CD4-positive, alpha-beta T cell treated with Interleukin-4 for 1 hour (primary cell): ENCODE results near the gene MPO.

ENCODE experiments used
- DNase-seq, 2 donors: peaks; one replicate each; pipeline ENCODE4 v3.0.0-alpha.2; 2020 to 2022

The MPO gene

DNA sequence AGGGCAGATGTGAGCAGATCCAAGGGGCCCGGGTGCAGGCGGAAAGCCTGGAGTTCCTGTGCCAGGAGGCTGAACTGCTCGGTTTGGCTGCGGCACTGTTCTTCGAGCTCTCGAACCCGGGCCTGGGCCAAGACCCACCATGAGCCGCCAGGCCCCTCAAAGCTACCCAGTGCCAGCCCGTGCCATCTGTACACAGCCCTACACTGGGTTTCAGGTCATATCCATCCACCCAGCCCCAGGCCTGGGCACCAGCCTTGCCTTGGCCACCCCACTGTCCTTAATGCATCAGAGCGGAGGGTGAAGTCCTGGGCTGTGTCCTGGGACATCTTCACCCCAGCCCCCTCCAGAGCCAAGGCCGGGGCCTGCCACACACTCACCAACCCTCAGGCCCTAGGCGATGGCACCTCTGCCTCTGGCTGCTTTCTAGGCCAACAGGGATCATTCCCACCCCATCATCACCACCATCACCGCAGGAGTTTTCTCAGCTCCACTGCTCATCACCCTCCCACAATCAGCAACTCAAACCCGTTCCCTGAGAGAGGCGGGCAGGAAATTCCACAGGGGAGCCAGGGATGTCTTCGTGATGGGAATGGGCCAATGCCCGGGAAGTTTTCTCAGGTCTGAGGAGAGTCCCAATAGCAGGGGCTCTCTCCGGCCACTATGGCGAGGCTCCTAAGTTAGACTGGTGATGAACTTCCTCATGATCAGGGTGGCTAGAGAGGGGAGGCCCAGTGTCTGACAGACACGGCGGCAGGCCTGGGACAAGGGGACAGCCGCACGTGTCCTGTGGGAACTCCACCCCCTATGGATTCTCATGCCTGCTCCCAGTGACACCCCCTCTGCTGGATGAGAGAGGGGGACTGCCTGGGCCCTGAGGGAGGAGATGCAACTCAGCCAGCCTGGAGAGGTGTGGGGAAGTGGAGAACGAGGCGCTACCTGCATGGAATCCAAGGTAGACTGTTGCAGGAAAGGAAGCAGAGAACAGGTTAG, 38.7 kb upstream of the MPO start:
- DNase-seq = no peak

DNA sequence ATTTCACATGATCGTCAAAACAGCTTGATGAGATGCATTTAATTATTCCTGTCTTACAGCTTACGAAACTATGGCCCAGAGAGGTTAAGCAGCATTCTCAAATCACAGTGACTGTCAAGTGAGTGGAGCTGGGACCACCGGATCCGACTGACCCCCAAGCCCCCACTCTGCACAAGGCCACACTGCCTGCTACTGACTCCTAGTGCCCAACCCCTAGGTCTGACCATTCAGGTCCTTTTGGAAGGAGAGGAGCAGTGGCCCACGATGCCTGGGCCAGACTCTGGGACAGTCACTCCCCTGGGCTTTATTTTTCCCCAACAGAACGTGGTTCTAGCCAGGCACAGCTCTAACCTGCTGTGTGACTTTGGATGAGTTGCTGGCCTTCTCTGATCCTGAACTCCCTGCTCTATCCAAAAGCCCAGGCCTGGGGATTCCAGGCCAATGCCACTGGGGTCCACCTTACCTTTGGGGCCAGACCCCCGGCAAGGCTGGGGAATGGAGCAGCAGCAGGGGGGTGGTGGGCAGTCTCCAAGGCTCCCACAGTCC, 38.0 kb upstream of the MPO start:
- DNase-seq = no peak

DNA sequence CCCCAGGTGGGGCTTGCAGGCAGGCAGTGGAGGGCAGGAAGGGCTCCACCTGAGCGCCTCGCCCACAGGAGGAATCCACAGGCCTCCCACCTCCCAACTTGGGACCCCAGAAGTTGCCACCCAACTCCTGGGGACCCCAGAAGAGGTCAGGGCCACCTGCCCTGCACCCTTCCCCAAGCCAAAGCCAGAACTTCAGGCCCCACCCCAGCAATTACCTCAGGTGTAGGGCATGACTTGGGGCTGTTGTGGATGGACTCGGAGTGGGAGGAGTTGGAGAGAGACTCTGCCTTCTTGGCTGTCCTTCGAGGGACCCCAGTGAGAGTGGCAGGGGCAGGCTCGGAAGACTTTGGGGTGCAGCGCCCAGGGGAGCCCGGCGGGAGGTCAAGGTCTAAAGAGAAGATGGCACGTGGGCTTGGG, 37.3 kb upstream of the MPO start:
- DNase-seq = no peak

DNA sequence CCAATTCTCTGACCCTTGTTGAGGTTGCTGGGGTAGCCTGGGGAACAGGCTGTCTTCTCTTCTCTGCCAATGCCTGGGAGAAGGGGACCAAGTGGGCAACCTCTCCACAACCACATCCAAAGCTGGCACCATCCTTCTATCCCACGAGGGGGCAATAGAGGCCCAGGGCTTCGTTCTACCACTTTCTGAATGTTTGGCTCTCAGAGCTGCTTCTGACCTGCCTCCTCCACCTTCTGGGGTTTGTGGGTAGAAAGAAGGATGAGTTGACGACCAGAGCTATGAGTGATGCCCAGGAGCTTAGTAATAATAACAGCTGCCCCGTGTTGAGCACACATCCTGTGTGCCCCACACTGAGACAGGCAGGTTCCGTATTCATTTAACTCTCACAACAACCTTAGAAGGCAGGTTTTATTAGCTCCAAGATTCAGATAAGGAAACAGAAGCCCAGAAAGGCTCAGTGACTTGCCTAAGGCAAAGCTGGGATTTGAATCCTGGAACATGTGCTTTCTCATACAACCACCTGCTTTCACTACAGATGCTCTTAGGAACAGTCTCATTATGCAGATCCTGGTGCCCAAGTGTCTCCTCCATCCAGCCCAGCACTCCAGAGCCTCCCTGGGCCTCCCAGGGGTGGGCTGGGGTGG, 36.8 kb upstream of the MPO start:
- DNase-seq = peak; percentile 85 to 87

DNA sequence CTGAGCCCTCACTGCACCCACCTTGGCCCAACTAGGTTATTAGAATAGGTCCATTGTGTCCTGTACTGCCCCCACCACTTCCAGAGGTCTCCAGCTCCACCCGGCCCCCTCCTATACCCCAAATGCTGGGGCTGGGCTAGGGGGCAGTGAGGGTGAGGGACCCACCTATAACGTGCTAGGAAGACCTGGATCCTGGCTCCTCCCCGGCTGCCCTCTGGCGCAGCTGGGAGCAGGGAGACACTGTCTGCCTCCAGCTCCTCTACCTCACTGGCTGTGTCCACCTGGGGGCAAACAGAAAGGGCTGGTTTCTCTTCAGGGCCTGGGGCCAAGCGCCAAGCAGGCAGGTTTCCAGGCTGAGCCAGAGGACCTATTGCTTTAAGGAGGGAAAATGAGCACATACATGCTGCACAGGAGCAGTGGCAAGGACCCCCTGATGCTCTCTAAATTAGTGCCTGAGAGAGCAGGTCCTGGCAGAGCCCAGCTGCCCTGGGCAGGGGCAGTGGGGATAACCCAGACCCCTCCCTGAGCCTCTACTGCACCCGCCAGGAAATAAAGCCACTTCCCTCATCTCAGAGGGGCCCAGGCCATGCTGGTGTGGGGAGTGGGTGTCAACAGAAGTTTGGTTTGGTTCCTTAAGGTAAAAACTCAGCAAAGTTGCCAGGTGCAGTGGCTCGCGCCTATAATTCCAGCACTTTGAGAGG, 35.7 kb upstream of the MPO start:
- DNase-seq = peak in 1 of 2 donors; percentile 9

DNA sequence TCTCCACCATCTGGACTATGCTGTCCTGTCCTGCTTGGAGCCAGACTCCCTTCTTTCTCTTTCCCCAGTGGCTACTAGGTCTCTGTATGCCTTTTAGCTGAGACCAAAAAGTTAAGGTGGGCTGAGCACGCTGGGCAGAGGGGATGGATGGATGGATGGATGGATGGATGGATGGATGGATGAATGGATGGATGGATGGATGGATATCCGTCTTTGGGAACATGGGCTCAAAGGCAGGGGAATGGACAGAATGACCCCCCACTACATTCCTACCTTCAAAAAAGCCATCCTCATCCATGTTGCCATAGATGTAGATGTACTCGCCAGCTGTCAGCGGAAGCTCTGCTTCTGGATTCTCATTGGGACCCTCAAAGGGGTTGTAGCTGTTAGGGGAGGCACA, 35.0 kb upstream of the MPO start:
- DNase-seq = no peak

DNA sequence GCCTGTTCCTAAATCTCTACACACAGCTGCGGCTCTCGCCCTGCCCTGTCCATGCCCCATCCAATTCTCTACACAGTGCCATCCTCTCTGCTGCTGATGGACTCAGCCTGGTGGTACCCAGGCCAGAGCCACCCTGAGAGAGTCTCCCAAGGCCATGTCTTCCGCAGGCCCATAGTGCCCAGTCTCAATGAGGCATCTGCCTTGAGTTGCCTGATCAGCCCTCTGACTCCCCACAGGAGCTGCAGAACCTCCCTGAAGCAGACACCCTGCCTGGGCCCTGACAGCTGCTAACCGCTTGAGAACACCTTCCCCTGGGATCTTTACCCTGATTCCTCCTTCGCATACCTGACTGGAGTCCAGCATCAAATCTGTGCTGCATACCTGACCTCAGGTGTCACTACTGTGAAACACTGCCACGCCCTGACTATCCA, 34.6 kb upstream of the MPO start:
- peak in 1 of 2 donors; percentile 5 for DNase-seq

DNA sequence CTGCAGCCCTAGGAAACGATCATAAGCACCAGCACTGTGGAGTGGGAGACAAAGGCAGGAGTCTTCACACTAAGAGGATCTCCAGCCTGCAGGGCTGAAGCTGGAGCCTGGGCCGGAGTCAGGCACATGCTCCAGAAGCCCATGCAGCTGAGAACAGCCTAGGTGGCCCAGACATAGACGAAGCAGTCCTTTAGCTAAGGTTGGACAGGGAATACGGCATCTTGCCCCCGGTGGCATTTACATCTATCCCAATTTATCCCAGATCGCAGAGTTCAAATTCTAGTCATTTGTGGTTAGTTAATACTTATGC, 33.9 kb upstream of the MPO start:
- peak in 1 of 2 donors; percentile 6 for DNase-seq

DNA sequence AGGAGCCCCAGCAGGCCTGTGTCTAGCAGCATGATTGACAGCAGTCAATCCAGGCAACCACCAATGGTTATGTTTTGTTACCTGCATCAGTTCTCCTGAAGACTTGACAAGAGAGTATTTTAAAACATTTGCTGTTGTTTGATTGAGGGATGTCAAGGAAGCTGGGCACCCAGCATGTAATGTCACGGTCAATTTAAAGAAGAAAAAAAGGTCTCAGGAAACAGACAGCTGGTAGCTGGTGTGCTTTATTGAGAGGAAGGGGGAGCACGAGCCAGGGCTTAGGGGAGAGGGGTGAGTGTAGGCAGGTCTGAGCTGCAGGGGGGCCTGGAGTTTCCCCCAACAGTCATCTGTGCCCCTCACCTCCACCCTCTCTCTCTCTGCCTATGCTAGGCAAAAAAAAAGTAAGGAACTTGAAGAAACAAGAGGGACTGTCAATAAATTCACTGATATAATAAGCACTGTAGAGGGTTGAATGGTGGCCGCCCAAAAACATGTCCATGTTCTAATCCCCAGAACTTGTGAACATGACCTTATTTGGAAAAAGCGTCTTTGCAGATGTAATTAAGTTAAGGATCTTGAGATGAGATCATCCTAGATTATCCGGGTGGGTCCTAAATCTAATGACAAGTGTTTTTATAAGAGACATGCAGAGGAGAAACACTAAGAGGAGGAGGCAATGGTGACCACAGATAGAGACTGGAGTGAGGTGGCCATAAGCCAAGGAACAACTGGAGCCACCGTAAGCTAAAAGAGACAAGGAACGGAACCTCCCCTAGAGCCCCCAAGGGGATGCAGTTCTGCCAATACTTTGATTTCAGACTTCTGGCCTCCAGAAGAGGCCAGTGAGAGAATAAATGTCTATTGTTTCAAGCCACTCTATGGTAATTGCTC, 33.3 kb upstream of the MPO start:
- DNase-seq = no peak

DNA sequence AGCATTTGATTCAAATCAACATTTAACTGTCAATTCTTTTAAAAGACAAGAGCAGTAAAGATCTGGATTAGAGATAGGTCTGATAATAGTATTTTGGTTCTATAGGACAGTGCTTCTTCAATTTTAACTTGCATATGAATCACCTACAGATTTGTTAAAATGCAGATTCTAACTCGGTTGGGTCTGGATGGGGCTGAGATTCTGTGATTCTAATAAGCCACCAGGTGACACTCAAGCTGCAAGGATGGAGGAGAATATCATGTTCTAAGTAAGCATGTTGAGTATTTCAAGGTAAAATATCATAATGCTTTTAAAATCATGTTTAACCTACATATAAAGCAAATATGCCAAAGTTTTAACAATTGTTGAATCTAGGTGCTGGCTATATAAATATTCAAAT, 32.1 kb upstream of the MPO start:
- DNase-seq = no peak

DNA sequence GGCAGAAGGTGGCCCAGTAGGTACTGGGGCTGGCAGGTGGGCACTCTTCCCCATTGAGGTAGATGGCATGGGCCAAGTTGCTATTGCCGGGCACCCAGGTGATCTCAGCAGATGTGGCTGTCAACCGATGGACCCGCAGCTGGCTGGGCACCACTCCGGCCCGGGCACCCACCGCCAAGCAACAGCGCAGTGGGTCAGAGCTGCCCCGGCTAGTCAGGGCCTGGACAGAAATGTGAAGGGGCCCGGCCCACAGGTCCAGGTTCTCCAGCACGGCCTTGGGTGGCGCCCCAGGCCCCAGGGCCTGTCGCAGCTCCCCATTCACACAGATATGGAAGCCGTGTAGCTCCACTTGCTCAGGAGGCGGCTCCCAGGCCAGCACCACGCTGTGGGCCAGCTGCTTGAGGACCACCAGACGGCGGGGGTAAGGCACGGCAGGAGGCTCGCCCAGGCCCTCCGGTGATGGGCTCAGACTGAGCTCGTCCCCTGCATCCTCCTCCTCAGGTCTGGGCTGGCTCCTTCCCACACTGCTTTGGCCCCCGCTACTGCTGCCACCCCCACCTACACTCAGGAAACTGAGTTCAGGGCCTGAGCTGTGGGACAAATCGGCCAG, 31.4 kb upstream of the MPO start:
- DNase-seq = peak in 1 of 2 donors; percentile 8

DNA sequence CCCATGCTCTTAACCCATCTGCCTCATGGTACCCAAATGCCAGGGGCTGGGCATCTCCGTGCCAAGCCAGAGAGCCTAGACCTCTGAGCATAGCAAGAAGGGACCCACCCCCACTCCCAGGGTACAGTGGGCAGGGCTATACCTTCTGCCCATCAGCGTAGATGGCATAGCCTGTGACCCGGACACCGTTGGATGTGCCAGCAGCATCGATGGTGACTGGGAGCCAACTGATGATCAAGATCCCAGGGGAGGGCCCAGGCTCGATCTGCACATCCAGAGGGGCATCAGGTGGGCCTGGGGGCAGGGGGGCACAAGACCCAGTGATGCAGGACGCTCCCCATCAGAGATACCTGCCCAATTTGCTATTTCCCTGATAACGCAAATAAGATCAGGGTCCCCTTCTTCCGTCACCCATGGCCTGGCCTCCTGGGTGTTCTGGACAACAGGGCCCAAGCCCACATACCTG, 30.7 kb upstream of the MPO start:
- no peak for DNase-seq

DNA sequence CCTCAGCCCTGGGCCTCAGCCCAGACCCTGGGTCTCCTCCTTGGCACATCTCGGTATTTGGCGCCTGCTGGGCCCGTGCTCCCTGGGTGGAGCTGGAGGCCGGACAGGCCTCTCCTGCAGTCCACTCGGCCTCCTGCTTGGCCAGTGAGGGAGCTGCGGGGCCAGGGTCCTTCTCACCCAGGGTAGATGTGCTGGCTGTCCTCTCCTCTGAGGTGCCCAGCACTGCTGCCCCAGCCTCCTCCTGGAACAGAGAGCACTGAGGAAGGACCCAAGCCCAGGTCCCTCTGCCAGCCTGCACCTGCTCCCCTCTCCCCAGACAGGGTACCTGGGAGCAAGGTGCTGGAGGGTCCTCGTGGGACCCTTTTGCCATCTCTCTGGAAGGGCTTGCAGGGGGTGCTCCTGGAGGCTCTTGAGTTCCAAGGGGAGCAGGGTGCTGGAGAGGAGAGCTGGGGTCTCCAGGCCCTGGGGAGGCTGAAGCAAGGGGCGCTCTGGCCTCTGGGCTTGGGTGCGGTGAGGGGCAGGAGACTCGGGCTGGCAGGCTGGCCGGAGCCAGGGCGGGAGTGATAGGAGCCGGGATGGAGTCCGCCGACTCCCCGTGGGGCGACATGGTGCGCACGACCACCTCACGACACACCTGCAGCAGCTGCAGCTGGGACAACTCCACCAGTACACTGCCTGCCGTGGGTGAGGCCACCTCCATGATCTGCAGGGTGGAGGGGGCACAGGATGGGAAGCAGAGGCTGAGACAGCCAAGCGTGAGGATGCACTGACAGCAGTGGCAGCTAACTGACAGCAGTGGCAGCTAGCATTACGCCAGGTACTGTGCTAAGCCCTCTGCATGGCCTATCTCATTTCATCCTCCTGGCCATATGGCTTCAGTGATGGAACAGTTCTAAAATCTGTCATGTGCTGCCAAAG, 30.0 kb upstream of the MPO start:
- peak in 1 of 2 donors; percentile 8 for DNase-seq

DNA sequence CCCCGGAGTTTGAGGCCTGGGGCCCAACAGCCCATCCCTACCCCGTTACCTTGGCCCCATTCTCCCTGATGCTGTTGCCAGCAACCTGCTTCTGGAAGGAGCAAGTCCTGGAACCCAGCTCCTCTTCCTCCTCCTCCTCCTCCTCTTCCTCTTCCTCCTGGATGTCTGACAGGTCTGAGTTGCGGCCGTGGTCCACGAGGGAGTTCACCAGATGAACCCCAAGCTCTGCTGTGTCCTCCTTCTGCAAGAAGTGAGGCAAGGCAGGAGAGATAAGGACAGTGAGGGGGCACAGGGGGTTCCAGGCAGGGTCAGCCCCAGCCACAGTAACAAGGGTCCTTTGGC, 29.2 kb upstream of the MPO start:
- DNase-seq = no peak

DNA sequence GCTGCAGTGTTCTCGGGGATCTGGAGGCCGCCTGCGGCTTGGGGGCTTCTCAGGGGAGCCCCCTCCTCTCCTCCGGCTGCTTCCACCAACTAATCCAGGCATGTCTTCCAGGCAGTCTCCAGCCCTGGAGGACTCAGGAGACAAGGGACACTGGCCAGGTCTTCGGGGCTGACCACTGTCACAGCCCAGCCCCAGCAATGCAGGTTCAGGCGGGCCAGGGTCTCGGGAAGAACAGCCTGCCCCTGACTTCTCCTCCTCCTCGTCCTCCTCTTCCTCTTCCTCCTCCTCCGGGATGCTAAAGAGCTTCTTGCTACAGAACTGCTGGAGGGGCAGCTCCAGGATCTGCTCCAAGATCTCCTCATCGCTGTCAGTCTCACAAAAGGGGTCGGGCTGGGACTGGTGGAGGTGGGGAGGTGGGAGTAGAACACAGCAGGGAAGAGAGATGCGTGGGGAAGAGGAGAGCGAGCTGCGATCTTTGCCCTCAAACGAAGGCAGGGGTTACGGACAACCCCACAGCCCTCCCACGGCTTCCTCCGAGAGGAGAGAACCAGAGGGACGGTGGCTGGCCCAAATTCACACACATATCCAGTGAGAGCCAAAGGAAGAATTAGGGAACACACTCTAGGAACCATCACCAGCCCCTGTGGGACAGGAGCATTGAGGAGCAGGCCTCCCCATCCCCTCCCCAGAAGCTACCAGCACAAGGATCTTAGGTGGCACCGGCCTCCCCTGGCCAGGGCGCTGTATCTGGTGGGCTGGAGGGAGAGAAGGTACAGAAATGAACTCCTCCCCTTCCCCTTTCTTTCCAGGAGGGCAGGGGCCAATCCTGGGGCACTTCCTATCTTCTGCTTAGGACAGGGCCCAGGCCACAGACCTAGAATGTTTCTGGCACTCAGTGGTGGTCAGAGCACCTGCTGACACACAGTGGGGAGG, 28.5 kb upstream of the MPO start:
- peak in 1 of 2 donors; percentile 9 for DNase-seq

DNA sequence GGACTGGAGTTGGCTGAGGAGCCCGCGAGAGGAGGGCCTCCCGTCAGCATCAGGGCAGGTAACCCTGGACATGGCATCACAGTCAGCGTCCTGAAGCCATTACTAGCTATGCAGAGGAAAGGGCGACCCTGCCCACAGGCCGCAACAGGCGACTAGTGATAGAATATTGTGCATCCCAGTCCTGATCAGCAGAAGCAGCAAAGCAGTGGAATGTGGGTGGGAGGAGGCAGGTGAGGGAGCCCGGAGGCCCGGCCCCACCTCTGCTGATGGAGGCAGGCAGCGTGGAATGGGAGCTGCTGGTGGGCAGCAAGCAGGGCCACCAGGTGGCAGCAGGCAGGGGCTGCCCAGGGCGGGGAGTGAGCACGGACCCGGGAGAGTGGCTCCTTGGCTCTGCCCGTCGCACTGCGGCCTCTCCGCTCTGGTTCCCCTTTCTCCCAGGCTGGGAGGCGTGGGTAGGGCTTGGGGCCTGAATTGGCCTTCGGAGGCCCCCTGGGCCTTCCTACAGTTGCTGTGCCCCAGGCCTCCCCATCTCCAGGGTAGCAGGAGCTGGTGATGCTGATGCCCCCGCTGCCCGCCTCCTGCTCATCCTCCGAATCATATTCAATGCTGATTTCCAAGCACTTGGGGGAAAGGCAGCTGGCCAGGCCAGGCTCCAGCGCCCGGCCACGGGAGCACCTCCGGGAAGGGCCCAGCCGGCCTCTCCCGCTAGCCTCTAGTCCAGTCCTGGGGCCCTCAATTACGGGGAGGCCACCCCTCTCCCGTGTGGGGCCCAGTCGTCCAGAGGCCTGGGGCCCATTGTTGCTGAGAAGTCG, 27.6 kb upstream of the MPO start:
- DNase-seq = peak in 1 of 2 donors; percentile 20

DNA sequence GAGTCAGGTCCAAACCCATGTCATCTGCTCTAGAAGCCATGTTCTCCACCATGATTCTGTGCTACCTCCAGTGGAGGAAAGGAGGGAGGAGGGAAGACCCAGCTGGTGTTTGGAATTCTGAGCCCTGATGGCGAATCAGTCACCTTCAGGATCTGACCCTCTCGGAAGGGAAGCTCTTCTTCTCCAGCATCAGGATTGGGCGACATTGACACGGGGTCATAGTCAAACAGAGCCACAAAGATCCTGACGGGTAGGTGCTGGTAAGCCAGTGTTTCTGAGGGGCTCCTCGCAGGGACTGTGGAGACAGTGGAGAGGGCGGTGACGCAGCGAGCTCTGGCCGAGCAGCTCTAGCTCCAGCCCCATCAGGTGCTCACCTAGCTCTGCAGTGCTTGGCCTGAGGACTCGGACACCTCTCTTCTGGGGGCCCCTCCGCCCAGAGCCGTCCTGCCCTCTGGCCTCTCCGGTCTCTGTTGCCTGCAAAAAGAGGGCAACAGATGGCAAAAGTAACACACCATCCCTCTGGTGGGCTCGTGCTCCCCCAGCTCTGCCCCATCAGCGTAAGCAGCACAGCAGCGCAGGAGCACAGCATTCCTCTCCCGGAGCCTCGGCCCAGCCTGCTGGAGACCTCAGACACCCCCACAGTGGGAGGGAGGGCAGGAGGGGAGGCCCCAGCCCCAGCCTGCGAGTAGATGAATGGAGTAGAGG, 26.9 kb upstream of the MPO start:
- peak in 1 of 2 donors; percentile 9 for DNase-seq
